Measurements from ENCODE around the gene UBE2V1. TPM values are rescaled to one million over a fixed set of nuclear protein-coding genes. Genes with fewer than 3 reads are reported as not detected.

Gene UBE2V1
- total and polyA plus RNA-seq, 10 of the 15 experiments (the other 5 are each of a cell fraction or from before 2014, with no cell fraction given): 51.8 to 219 (median 141) TPM

GRCh38 chr20:50058662-50059402, 54.1 kb downstream of the UBE2V1 start:
- H3K4me2 ChIP-seq (ENCODE audit: control insufficient read depth, insufficient read depth): no peak overlapping the region
- no peaks in the 10 kb centered on the region for H4K20me1 ChIP-seq (ENCODE audit: control insufficient read depth, insufficient read depth)
- ChIA-PET SMC1A (ENCODE audit: uncharacterized antibody, unreplicated experiment) (no interaction called here), RAD21 (ENCODE audit: unreplicated experiment) (interaction anchor here (1.1 kb wide), 1 partner anchor 77 kb away, joined by 3 read pairs; the partner anchor contains the start of gene SNAI1), CTCF (no interaction called here), POLR2A (interaction anchor here (1.4 kb wide), 1 partner anchor 13 kb away, joined by 3 read pairs; no protein-coding TSS in a partner anchor)
- no peaks in the 10 kb centered on the region for H3K9me3 ChIP-seq (replicated peaks; ENCODE audit: control insufficient read depth, insufficient read depth, low read length)
- ATAC-seq: no peak
- no peak overlapping the region for H2AFZ ChIP-seq (ENCODE audit: control insufficient read depth, low read depth, low read length)
- no peak overlapping the region for H3K4me3 ChIP-seq
- H3K79me2 ChIP-seq (ENCODE audit: control insufficient read depth, insufficient read depth, low read length): no peaks in the 10 kb centered on the region
- in situ Hi-C loops (cut with MboI) (no loop called here), intact Hi-C loops (cut with micrococcal nuclease; ENCODE audit: unreplicated experiment) (no loop called here)
- BruUV-seq (replicated peaks): no TSS peak
- H3K9ac ChIP-seq (ENCODE audit: control insufficient read depth, insufficient read depth, low read length): no peak overlapping the region
- WGBS (ENCODE audit: insufficient coverage, insufficient replicate concordance, low lambda C conversion rate, missing lambda C conversion rate): 38% methylated on average over 11 of the region's 11 CpGs
- H3K36me3 ChIP-seq (ENCODE audit: control insufficient read depth in 2 of 2, insufficient read depth in 2 of 2, low read length in 1 of 2): no peaks in the 10 kb centered on the region
- H3K27me3 ChIP-seq (replicated peaks in 1 of 2; ENCODE audit: control insufficient read depth in 2 of 2, insufficient read depth in 2 of 2, low read length in 1 of 2): no peaks in the 10 kb centered on the region; a peak in 1 of 4 replicates
- no peak for DNase-seq (ENCODE audit: low read depth, low spot score)
- H3K27ac ChIP-seq (ENCODE audit: control insufficient read depth, insufficient read depth): no peak overlapping the region
- FAIRE-seq: no peak
- peaks cover 16% of the 10 kb centered on the region for H3K4me1 ChIP-seq (ENCODE audit: control insufficient read depth, insufficient read depth, low read length)
- no peak for TF ChIP-seq KAT2A (conservative IDR thresholded peaks at IDR 0.05; ENCODE audit: control insufficient read depth, low read depth, low read length)
- no peak for TF ChIP-seq NRF1 (conservative IDR thresholded peaks at IDR 0.05; ENCODE audit: low read depth, low read length)
- TF ChIP-seq LARP7 (IDR thresholded peaks at IDR 0.05): no peak
- no peak for TF ChIP-seq CUX1 (IDR thresholded peaks at IDR 0.05; ENCODE audit: insufficient replicate concordance, low read depth, low read length)
- no peak for TF ChIP-seq CBX5 (IDR thresholded peaks at IDR 0.05; ENCODE audit: low read depth)
- no peak for TF ChIP-seq NR2F1 (conservative IDR thresholded peaks at IDR 0.05)
- no peak for TF ChIP-seq SIX5 (IDR thresholded peaks at IDR 0.05; ENCODE audit: low read depth, low read length, severe bottlenecking)
- TF ChIP-seq HCFC1 (IDR thresholded peaks at IDR 0.05; ENCODE audit: low read length): no peak
- TF ChIP-seq MYB (IDR thresholded peaks at IDR 0.05; ENCODE audit: borderline replicate concordance, low read depth, low read length): no peak
- TF ChIP-seq PAX8 (IDR thresholded peaks at IDR 0.05): no peak
- TF ChIP-seq MAX (IDR thresholded peaks at IDR 0.05; ENCODE audit: low read depth, low read length): no peak
- TF ChIP-seq SUPT20H (IDR thresholded peaks at IDR 0.05; ENCODE audit: borderline replicate concordance, control insufficient read depth, low read depth, low read length): no peak
- TF ChIP-seq CREM (IDR thresholded peaks at IDR 0.05; ENCODE audit: low read depth): no peak
- no peak for TF ChIP-seq PAX5 (IDR thresholded peaks at IDR 0.05; ENCODE audit: borderline replicate concordance, low read depth, low read length)
- no peak for TF ChIP-seq RELB (IDR thresholded peaks at IDR 0.05; ENCODE audit: low read depth)
- no peak for TF ChIP-seq GATAD2B (conservative IDR thresholded peaks at IDR 0.05; ENCODE audit: low read depth)

Data from GM12878 (cell line).